OCI-LY7 (cell line): ENCODE results near the gene ATP2C1. TPM values are rescaled to one million over a fixed set of nuclear protein-coding genes. Genes with fewer than 3 reads are reported as not detected.

Experiments used
- BruUV-seq: library from RNA; stranded (reverse); fragments of 400-500 nt; replicated peaks from 2 replicates; lab custom pipeline; 2021; lab: Mats Ljungman, UMichigan
- CTCF ChIA-PET: fragments of 300-600 bp; sonication (Branson Sonifier 250); formaldehyde crosslinking; loops from one replicate; lab custom pipeline; 2022; ENCODE audit warnings: antibody characterized with exemption; ENCODE audit not compliant: unreplicated experiment; lab: Charles Lee
- POLR2A ChIA-PET: fragments of 300-600 bp; sonication (Branson Sonifier 250); formaldehyde crosslinking; loops from one replicate; lab custom pipeline; 2022; ENCODE audit warnings: antibody characterized with exemption; lab: Charles Lee
- DNase-seq: peaks from one replicate; pipeline ENCODE4 v3.0.0-alpha.2; 2015; ENCODE audit warnings: low spot score
- H2AFZ ChIP-seq: fragments of 200-600 bp; sonication (generic), shearing (Covaris generic); 2 replicates; pipeline ENCODE4 v1.6.1; 2014; ENCODE audit warnings: mild to moderate bottlenecking, antibody characterized with exemption, low read length, moderate library complexity
- H3K27ac ChIP-seq: fragments of 200-600 bp; sonication (generic); 2 replicates; pipeline ENCODE4 v1.5.1; 2014; ENCODE audit warnings: mixed run types, low read depth, mild to moderate bottlenecking, moderate library complexity, low read length, inconsistent platforms; ENCODE audit not compliant: poor library complexity, severe bottlenecking
- H3K36me3 ChIP-seq: fragments of 200-600 bp; sonication (generic); 2 replicates; pipeline ENCODE4 v1.6.1; 2014; ENCODE audit warnings: mild to moderate bottlenecking, antibody characterized with exemption, low read length, moderate library complexity, mixed read lengths; ENCODE audit not compliant: insufficient read depth
- H3K4me1 ChIP-seq: fragments of 200-600 bp; sonication (generic); 2 replicates; pipeline ENCODE4 v1.5.1; 2014; ENCODE audit warnings: mild to moderate bottlenecking, low read length; ENCODE audit not compliant: insufficient read depth, poor library complexity, severe bottlenecking
- H3K4me2 ChIP-seq: fragments of 200-600 bp; sonication (generic); 2 replicates; pipeline ENCODE4 v1.6.1; 2014; ENCODE audit warnings: mild to moderate bottlenecking, low read length
- H3K4me3 ChIP-seq: fragments of 200-600 bp; sonication (generic); 2 replicates; pipeline ENCODE4 v1.5.1; 2014; ENCODE audit warnings: mild to moderate bottlenecking, low read depth, low read length; ENCODE audit not compliant: poor library complexity, severe bottlenecking
- H3K79me2 ChIP-seq: fragments of 200-600 bp; sonication (generic); 2 replicates; pipeline ENCODE4 v1.6.1; 2016; ENCODE audit warnings: low read depth, mild to moderate bottlenecking, low read length, moderate library complexity, mixed read lengths; ENCODE audit not compliant: insufficient read depth
- H3K9me2 ChIP-seq: fragments of 200-600 bp; sonication (generic); 2 replicates; pipeline ENCODE4 v1.6.1; 2016; ENCODE audit warnings: mild to moderate bottlenecking, low read length, mixed read lengths; ENCODE audit not compliant: insufficient read depth
- H3K9me3 ChIP-seq: fragments of 200-600 bp; sonication (generic); 2 replicates; pipeline ENCODE4 v1.6.1; 2014; ENCODE audit warnings: mild to moderate bottlenecking, mixed run types, low read length, mixed read lengths
- H4K20me1 ChIP-seq: fragments of 200-600 bp; sonication (generic); 2 replicates; pipeline ENCODE4 v1.6.1; 2014; ENCODE audit warnings: mild to moderate bottlenecking, antibody characterized with exemption, low read length, moderate library complexity, mixed read lengths; ENCODE audit not compliant: insufficient read depth
- CTCF ChIP-seq: fragments of 200-600 bp; sonication (generic); conservative IDR thresholded peaks from 2 replicates; pipeline ENCODE4 v1.5.1; 2014; ENCODE audit warnings: mild to moderate bottlenecking, antibody characterized with exemption, low read length, moderate library complexity, mixed read lengths
- EZH2phosphoT487 ChIP-seq: fragments of 200-600 bp; sonication (generic); IDR thresholded peaks from 2 replicates; pipeline ENCODE4 v1.6.1; 2018; ENCODE audit warnings: low read depth, borderline replicate concordance, mild to moderate bottlenecking, mixed run types, antibody characterized with exemption, low read length, moderate library complexity, mixed read lengths
- intact Hi-C: fragments of 100-400 bp; cut with micrococcal nuclease; formaldehyde crosslinking; loops from one replicate; pipeline ENCODE4 v1.10.0; 2022; ENCODE audit not compliant: unreplicated experiment
- total RNA-seq, 2 experiments: library from RNA; depleted of rRNA in 1 of 2; stranded (reverse); fragments of >200 nt in 1 of 2; shearing (Covaris generic) in 1 of 2; gene quantifications; 2 replicates each; pipeline ENCODE4 v1.2.3, GENCODE V29; 2014 to 2022

Gene ATP2C1
- total RNA-seq, 2 experiments from 2014 or later: 31.1 to 56.8 TPM

GRCh38 chr3:130934442-130935089 lies 40.7 kb downstream of the ATP2C1 start:
- POLR2A ChIA-PET: no interaction called here
- Histone ChIP-seq H3K4me3 (no peak overlapping the region), H3K36me3 (peaks cover 67% of the 10 kb centered on the region), H3K9me2 (no peaks in the 10 kb centered on the region), H3K27ac (no peak overlapping the region), H3K4me2 (no peak overlapping the region), H2AFZ (no peak overlapping the region), H3K79me2 (peaks cover 14% of the 10 kb centered on the region; the same call in 1 of the 2 replicates), H3K4me1 (no peaks in the 10 kb centered on the region), H3K9me3 (no peaks in the 10 kb centered on the region), H4K20me1 (no peaks in the 10 kb centered on the region)
- no peak for DNase-seq
- no TSS peak for BruUV-seq
- TF ChIP-seq CTCF: no peak
- TF ChIP-seq EZH2phosphoT487: no peak
- CTCF ChIA-PET: no interaction called here
- intact Hi-C loops: no loop called here

GRCh38 chr3:130935761-130936492 lies 42.0 kb downstream of the ATP2C1 start:
- peaks cover 64% of the 10 kb centered on the region for H3K36me3 ChIP-seq
- no TSS peak for BruUV-seq
- POLR2A ChIA-PET: interaction anchor here (0.6 to 1.2 kb wide), 4 partner anchors 10 to 34 kb away, joined by 3 to 5 read pairs (median 4); no protein-coding TSS in a partner anchor
- no peaks in the 10 kb centered on the region for H4K20me1 ChIP-seq
- CTCF ChIA-PET: no interaction called here
- H2AFZ ChIP-seq: no peak overlapping the region
- H3K79me2 ChIP-seq: peaks cover 1% of the 10 kb centered on the region; the same call in 1 of the 2 replicates
- TF ChIP-seq CTCF (no peak), EZH2phosphoT487 (no peak)
- H3K4me3 ChIP-seq: no peak overlapping the region
- H3K4me1 ChIP-seq: no peaks in the 10 kb centered on the region
- no peak overlapping the region for H3K27ac ChIP-seq
- intact Hi-C loops: no loop called here
- DNase-seq: no peak
- no peak overlapping the region for H3K4me2 ChIP-seq
- H3K9me2 ChIP-seq: no peaks in the 10 kb centered on the region
- no peaks in the 10 kb centered on the region for H3K9me3 ChIP-seq
